Smooth muscle cell (in vitro differentiated cells): ENCODE results near the gene ADCY5. TPM values are rescaled to one million over a fixed set of nuclear protein-coding genes. Genes with fewer than 3 reads are reported as not detected.

Source experiments
- DNase-seq: peaks from one replicate; lab custom pipeline; 2025; ENCODE audit not compliant: unreplicated experiment; lab: John Stamatoyannopoulos, UW
- H2AFZ ChIP-seq: fragments of 200-600 bp; sonication (generic); 2 replicates; pipeline ENCODE4 v1.6.0; 2016; ENCODE audit warnings: antibody characterized with exemption, low read depth, mild to moderate bottlenecking
- H3F3A ChIP-seq: fragments of 200-600 bp; sonication (generic); 2 replicates; pipeline ENCODE4 v1.6.0; 2017; ENCODE audit warnings: antibody characterized with exemption, low read depth
- H3K27ac ChIP-seq: fragments of 200-600 bp; sonication (generic); 2 replicates; pipeline ENCODE4 v1.5.1; 2016; ENCODE audit warnings: low read depth, mild to moderate bottlenecking
- H3K27me3 ChIP-seq: fragments of 200-600 bp; sonication (generic); 2 replicates; pipeline ENCODE4 v1.6.1; 2016; ENCODE audit warnings: low read depth, mild to moderate bottlenecking
- H3K36me3 ChIP-seq: fragments of 200-600 bp; sonication (generic); 2 replicates; pipeline ENCODE4 v1.5.1; 2016; ENCODE audit warnings: low read depth
- H3K4me1 ChIP-seq: fragments of 200-600 bp; sonication (generic); 2 replicates; pipeline ENCODE4 v1.5.1; 2016; ENCODE audit warnings: low read depth
- H3K4me2 ChIP-seq: fragments of 200-600 bp; sonication (generic); 2 replicates; pipeline ENCODE4 v1.6.0; 2016; ENCODE audit warnings: mild to moderate bottlenecking
- H3K4me3 ChIP-seq: fragments of 200-600 bp; sonication (generic); 2 replicates; pipeline ENCODE4 v1.5.1; 2016; ENCODE audit warnings: mild to moderate bottlenecking
- H3K79me2 ChIP-seq: fragments of 200-600 bp; sonication (generic); 2 replicates; pipeline ENCODE4 v1.6.0; 2016; ENCODE audit warnings: low read depth, mild to moderate bottlenecking
- H3K9ac ChIP-seq: fragments of 200-600 bp; sonication (generic); 2 replicates; pipeline ENCODE4 v1.6.0; 2016; ENCODE audit warnings: low read depth
- H3K9me3 ChIP-seq: fragments of 200-600 bp; sonication (generic); replicated peaks from 2 replicates; pipeline ENCODE4 v1.5.1; 2016; ENCODE audit warnings: low read depth
- H4K20me1 ChIP-seq: fragments of 200-600 bp; sonication (generic); 2 replicates; pipeline ENCODE4 v1.6.0; 2016; ENCODE audit warnings: low read depth
- WGBS: methylation state at CpG from one replicate; pipeline ENCODE4 v1.1.7; 2016; ENCODE audit warnings: low lambda C conversion rate; 5-methylcytosine and 5-hydroxymethylcytosine counted together
- polyA plus RNA-seq: library from polyadenylated mRNA; unstranded; fragments of >200 nt; fragmentation: Nextera tagmentation; extraction: Ambion mirVana; gene quantifications from 2 replicates; pipeline ENCODE4 v1.2.1, GENCODE V29; 2016
- total RNA-seq: library from RNA; depleted of rRNA; stranded (reverse); fragments of >200 nt; gene quantifications from 2 replicates; pipeline ENCODE4 v1.2.3, GENCODE V29; 2014
- TF ChIP-seq, protein P1 (sequence below): fragments of 200-600 bp; sonication (generic); IDR thresholded peaks from 2 replicates; pipeline ENCODE4 v1.5.1; 2017; ENCODE audit warnings: borderline replicate concordance, mild to moderate bottlenecking, antibody characterized with exemption; ENCODE audit not compliant: insufficient read depth, poor library complexity, severe bottlenecking

ADCY5 gene
- total and polyA plus RNA-seq, 2 experiments from 2014 or later: 0.50 to 0.58 TPM

DNA sequence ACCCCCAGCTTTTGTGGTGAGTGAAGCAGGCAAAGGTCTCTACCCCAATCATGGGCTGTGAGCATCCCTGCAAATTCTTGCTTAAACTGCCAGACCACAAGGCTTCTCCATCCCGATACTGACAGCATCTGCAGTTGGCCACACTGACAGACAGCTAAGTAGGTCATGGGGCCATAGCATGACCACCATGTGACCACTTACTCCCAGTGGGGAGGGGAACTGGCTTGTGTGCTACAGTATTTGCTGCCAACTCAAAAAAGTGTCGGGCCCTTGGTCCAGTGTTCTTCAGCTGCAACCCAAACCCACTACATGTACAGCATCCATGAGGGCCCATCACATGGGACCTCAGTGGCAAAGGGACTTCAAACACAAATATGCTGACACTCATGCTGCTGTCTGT is 143.7 kb downstream of the ADCY5 start:
- peaks cover 3% of the 10 kb centered on the region for H3K27me3 ChIP-seq
- H2AFZ ChIP-seq: no peak overlapping the region
- WGBS: 84% methylated on average over 2 of the region's 2 CpGs
- no peak for DNase-seq
- H3F3A ChIP-seq: no peaks in the 10 kb centered on the region
- H3K4me3 ChIP-seq: no peak overlapping the region
- H3K79me2 ChIP-seq: no peaks in the 10 kb centered on the region
- H3K9me3 ChIP-seq: no peaks in the 10 kb centered on the region
- H3K4me2 ChIP-seq: no peak overlapping the region
- H3K4me1 ChIP-seq: no peaks in the 10 kb centered on the region
- H3K9ac ChIP-seq: no peak overlapping the region
- H3K27ac ChIP-seq: no peak overlapping the region
- H3K36me3 ChIP-seq: no peaks in the 10 kb centered on the region
- no peaks in the 10 kb centered on the region for H4K20me1 ChIP-seq
- TF ChIP-seq, protein P1, sequence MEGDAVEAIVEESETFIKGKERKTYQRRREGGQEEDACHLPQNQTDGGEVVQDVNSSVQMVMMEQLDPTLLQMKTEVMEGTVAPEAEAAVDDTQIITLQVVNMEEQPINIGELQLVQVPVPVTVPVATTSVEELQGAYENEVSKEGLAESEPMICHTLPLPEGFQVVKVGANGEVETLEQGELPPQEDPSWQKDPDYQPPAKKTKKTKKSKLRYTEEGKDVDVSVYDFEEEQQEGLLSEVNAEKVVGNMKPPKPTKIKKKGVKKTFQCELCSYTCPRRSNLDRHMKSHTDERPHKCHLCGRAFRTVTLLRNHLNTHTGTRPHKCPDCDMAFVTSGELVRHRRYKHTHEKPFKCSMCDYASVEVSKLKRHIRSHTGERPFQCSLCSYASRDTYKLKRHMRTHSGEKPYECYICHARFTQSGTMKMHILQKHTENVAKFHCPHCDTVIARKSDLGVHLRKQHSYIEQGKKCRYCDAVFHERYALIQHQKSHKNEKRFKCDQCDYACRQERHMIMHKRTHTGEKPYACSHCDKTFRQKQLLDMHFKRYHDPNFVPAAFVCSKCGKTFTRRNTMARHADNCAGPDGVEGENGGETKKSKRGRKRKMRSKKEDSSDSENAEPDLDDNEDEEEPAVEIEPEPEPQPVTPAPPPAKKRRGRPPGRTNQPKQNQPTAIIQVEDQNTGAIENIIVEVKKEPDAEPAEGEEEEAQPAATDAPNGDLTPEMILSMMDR: no peak

DNA sequence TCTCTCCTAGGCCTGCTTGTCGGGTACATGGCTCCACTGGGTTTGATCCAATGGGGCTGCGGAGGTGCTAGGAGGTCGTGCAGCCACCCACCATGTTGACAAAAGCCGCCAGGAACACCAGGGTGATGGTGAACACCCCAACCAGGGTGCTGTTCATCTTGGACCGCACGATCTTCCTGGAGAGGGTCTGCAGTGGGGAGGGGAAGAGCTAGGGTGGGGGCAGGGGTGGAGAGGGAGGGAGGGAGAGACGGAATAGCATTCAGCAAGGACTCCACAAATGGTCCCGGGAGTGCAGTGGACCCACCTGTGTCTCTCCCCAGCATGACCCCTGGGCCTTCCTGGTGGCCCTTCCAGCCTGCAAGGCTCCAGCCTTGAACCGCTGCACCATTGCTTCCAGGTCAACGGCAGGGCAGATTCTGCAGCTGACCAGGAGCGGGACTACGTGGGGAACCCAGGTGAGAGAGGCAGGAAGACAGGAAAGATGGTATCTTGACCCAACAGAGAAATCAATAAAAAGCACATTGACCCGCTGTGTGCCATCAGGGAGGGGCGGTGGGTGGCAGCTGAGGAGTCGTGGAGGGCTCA is 144.8 kb downstream of the ADCY5 start:
- TF ChIP-seq, protein P1: no peak
- Histone ChIP-seq H3K9ac (no peak overlapping the region), H3K27me3 (peaks cover 3% of the 10 kb centered on the region), H3F3A (no peaks in the 10 kb centered on the region), H3K9me3 (no peaks in the 10 kb centered on the region), H3K36me3 (no peaks in the 10 kb centered on the region), H2AFZ (no peak overlapping the region), H3K27ac (no peak overlapping the region), H3K79me2 (no peaks in the 10 kb centered on the region), H3K4me3 (no peak overlapping the region), H4K20me1 (no peaks in the 10 kb centered on the region), H3K4me2 (no peak overlapping the region), H3K4me1 (no peaks in the 10 kb centered on the region)
- no peak for DNase-seq
- WGBS: 93% methylated on average over 14 of the region's 15 CpGs

DNA sequence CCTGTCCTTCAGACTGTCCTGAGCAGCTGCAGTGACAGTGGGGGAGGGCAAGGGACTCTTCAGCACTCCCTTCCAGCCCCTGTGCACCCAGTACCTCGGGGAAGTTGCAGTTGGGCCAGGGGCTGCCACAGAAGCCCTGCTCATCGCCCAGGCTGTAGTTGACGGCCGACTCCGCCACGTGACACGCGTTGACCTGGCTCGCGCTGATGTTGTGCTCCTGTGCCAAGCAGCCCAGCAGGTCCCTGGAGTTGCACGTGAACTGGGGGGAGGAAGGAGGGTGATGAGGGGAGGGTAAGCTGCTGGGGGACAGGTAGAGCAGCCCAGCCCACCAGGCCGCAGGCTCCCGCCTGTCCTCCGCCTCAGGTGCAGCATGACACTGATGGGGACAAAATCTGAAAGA is 145.9 kb downstream of the ADCY5 start:
- DNase-seq: no peak
- Histone ChIP-seq H3K79me2 (no peaks in the 10 kb centered on the region), H3F3A (no peaks in the 10 kb centered on the region), H4K20me1 (no peaks in the 10 kb centered on the region), H3K27ac (no peak overlapping the region), H2AFZ (no peak overlapping the region), H3K4me2 (no peak overlapping the region), H3K9me3 (no peaks in the 10 kb centered on the region), H3K9ac (no peak overlapping the region), H3K27me3 (peaks cover 3% of the 10 kb centered on the region), H3K4me1 (no peaks in the 10 kb centered on the region), H3K36me3 (no peaks in the 10 kb centered on the region), H3K4me3 (no peak overlapping the region)
- TF ChIP-seq, protein P1: no peak
- WGBS: 92% methylated on average over 14 of the region's 14 CpGs
